K562 (cell line): ENCODE data around the gene DGCR2. TPM values are rescaled to one million over a fixed set of nuclear protein-coding genes. Genes with fewer than 3 reads are reported as not detected.

Experiments used
- C11orf30 ChIP-seq: fragments of 450-650 bp; IDR thresholded peaks from 2 replicates; pipeline ENCODE4 v1.6.1; 2016; ENCODE audit warnings: low read depth, mild to moderate bottlenecking
- FOXM1 ChIP-seq, 2 experiments: fragments of 450-650 bp in 1 of 2; sonication (generic) in 1 of 2; formaldehyde crosslinking in 1 of 2; IDR thresholded peaks; 2 replicates each; pipeline versions ENCODE4 v1.6.1 to v1.9.0; 2017 to 2022; ENCODE audit warnings: low read depth in 2 of 2, mild to moderate bottlenecking in 2 of 2, missing genetic modification reagents in 1 of 2, moderate library complexity in 1 of 2
- LCOR ChIP-seq: sonication (generic); formaldehyde crosslinking; IDR thresholded peaks from 2 replicates; pipeline ENCODE4 v1.8.0; 2022; ENCODE audit warnings: mild to moderate bottlenecking, missing genetic modification reagents
- NRF1 ChIP-seq, 2 experiments: fragments of 450-650 bp; IDR thresholded peaks in 1 of 2; conservative IDR thresholded peaks in 1 of 2; 2 replicates each; pipeline ENCODE4 v1.6.1; 2014; ENCODE audit warnings: mild to moderate bottlenecking in 2 of 2
- NUFIP1 ChIP-seq: fragments of 450-650 bp; IDR thresholded peaks from 2 replicates; pipeline ENCODE4 v1.6.1; 2018; ENCODE audit not compliant: partially characterized antibody
- REST ChIP-seq, 2 experiments: fragments of 450-650 bp; formaldehyde crosslinking in 1 of 2; IDR thresholded peaks; 2 replicates each; pipeline versions ENCODE4 v1.4.0 to v1.6.1; 2014 to 2020; ENCODE audit warnings: mild to moderate bottlenecking in 2 of 2, borderline replicate concordance in 1 of 2, low read depth in 1 of 2
- SMARCB1 ChIP-seq: IDR thresholded peaks from 2 replicates; pipeline ENCODE4 v1.6.1; 2011; ENCODE audit warnings: improper control_type of control experiment, low read depth; ENCODE audit not compliant: insufficient read length
- U2AF1 ChIP-seq: fragments of 200-400 bp; formaldehyde crosslinking; optimal IDR thresholded peaks from 2 replicates; pipeline ENCODE3; 2017; ENCODE audit warnings: mild to moderate bottlenecking, low read depth, low read length, moderate library complexity
- ZMIZ1 ChIP-seq, 2 experiments: fragments of 150-350 bp in 1 of 2; IDR thresholded peaks; 2 replicates each; pipeline ENCODE4 v1.6.1; 2012 to 2016; ENCODE audit warnings: low read depth in 2 of 2, low read length in 2 of 2, mild to moderate bottlenecking in 1 of 2, moderate library complexity in 1 of 2
- ZNF217 ChIP-seq: sonication (generic); formaldehyde crosslinking; IDR thresholded peaks from 2 replicates; pipeline ENCODE4 v1.8.0; 2022; ENCODE audit warnings: mild to moderate bottlenecking, missing genetic modification reagents
- ZNF324 ChIP-seq: fragments of 250-450 bp; sonication (Bioruptor Pico); IDR thresholded peaks from 2 replicates; pipeline ENCODE4 v1.4.0; 2020; ENCODE audit warnings: mild to moderate bottlenecking
- ZSCAN32 ChIP-seq: fragments of 450-650 bp; formaldehyde crosslinking; IDR thresholded peaks from 2 replicates; pipeline ENCODE4 v1.4.0; 2020; ENCODE audit warnings: mild to moderate bottlenecking, moderate library complexity
- polyA plus RNA-seq, 8 experiments: library from polyadenylated mRNA; depleted of rRNA in 4 of 8; stranded (reverse) in 5 of 8; unstranded in 3 of 8; fragments of >200 nt; fragmentation: Nextera tagmentation in 2 of 8; fragmentation: Illumina TruSeq in 1 of 8; extraction: Ambion mirVana in 2 of 8; extraction: Trizol in 1 of 8; gene quantifications; 2 replicates each; pipeline versions ENCODE4 v1.2.1 to v1.2.3, GENCODE V29; 2011 to 2014; ENCODE audit warnings: inconsistent platforms in 1 of 8, missing spikeins in 1 of 8
- total RNA-seq, 7 experiments: library from RNA; depleted of rRNA in 6 of 7; stranded (reverse); fragments of >200 nt in 6 of 7; fragmentation: Illumina TruSeq in 2 of 7; extraction: Trizol in 2 of 7; gene quantifications; 2 replicates each; pipeline versions ENCODE4 v1.2.1 to v1.2.3, GENCODE V29; 2011 to 2021; ENCODE audit warnings: low replicate concordance in 1 of 7
- TF ChIP-seq, protein P1 (sequence below): fragments of 250-450 bp; sonication (Bioruptor Pico); IDR thresholded peaks from 2 replicates; pipeline ENCODE4 v1.5.0; 2022; ENCODE audit warnings: mild to moderate bottlenecking

The DGCR2 gene
- total and polyA plus RNA-seq, 9 of the 15 experiments (the other 6 are each of a cell fraction or from before 2014, with no cell fraction given): 0.69 to 101 (median 56.4) TPM

DNA sequence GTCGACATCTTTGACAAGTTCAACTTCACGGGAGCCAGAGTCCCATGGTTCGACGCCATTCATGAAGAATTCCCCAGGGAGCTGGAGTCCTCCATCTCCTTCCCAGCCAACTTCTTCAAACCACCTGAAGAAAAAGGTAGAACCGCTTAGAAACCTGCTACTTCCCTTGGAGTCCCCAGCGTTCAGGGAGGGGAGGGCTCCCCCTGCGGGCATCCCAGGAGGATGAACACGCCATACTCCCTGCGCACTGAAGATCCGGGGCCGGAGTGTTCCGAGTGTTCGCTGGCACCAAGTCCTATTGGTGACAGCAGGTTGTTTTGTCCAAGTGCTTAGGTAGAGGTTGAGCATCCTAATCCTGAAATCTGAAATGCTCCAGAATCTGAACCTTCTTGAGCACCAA is 134.4 kb downstream of the DGCR2 start (continued):
- TF ChIP-seq ZMIZ1 (IDR thresholded peaks at IDR 0.05; ENCODE audit: low read depth in 2 of 2, low read length in 2 of 2) (no peak), NRF1 (conservative IDR thresholded peaks at IDR 0.05 in 1 of 2, IDR thresholded peaks at IDR 0.05 in 1 of 2) (peak; percentile 78 to 80), ZNF324 (CRISPR knock-in tag) (no peak), FOXM1 (IDR thresholded peaks at IDR 0.05; ENCODE audit: low read depth) (no peak), FOXM1 (CRISPR knock-in tag; IDR thresholded peaks at IDR 0.05; ENCODE audit: low read depth) (no peak), ZNF217 (CRISPR knock-in tag) (no peak), NUFIP1 (no peak), C11orf30 (no peak), U2AF1 (no peak), LCOR (CRISPR knock-in tag) (no peak), ZSCAN32 (CRISPR knock-in tag) (no peak), SMARCB1 (no peak), REST (IDR thresholded peaks at IDR 0.05; ENCODE audit: borderline replicate concordance) (peak; percentile 46; the same call in 1 of the 2 replicates), REST (CRISPR knock-in tag; IDR thresholded peaks at IDR 0.05; ENCODE audit: low read depth) (no peak)
- TF ChIP-seq, protein P1, sequence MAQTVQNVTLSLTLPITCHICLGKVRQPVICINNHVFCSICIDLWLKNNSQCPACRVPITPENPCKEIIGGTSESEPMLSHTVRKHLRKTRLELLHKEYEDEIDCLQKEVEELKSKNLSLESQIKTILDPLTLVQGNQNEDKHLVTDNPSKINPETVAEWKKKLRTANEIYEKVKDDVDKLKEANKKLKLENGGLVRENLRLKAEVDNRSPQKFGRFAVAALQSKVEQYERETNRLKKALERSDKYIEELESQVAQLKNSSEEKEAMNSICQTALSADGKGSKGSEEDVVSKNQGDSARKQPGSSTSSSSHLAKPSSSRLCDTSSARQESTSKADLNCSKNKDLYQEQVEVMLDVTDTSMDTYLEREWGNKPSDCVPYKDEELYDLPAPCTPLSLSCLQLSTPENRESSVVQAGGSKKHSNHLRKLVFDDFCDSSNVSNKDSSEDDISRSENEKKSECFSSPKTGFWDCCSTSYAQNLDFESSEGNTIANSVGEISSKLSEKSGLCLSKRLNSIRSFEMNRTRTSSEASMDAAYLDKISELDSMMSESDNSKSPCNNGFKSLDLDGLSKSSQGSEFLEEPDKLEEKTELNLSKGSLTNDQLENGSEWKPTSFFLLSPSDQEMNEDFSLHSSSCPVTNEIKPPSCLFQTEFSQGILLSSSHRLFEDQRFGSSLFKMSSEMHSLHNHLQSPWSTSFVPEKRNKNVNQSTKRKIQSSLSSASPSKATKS (CRISPR knock-in tag): no peak
